Brain microvascular endothelial cell (primary cell): ENCODE data around the gene BCL3.

Experiments used
- DNase-seq: peaks from one replicate; pipeline ENCODE4 v3.0.0-alpha.2; 2020
- H3K27ac ChIP-seq: fragments of 250-450 bp; sonication (Bioruptor Pico); 2 replicates; pipeline ENCODE4 v1.5.1; 2020; ENCODE audit warnings: mild to moderate bottlenecking, moderate library complexity
- H3K27me3 ChIP-seq: fragments of 250-450 bp; sonication (Bioruptor Pico); replicated peaks from 2 replicates; pipeline ENCODE4 v1.5.1; 2020; ENCODE audit warnings: mild to moderate bottlenecking
- H3K36me3 ChIP-seq: fragments of 250-450 bp; sonication (Bioruptor Pico); replicated peaks from 2 replicates; pipeline ENCODE4 v1.5.1; 2020; ENCODE audit warnings: mild to moderate bottlenecking
- H3K4me3 ChIP-seq: 2 replicates; pipeline ENCODE4 v1.5.1; 2011; ENCODE audit warnings: low read depth, mild to moderate bottlenecking, control low read depth, low read length, moderate library complexity
- in situ Hi-C: cut with HindIII; loops from 2 replicates; pipeline ENCODE4 v1.10.0; 2017; ENCODE audit warnings: low sequenced_read_pairs, low pct_ligation_motif_present
- TF ChIP-seq, protein P1 (sequence below): IDR thresholded peaks from 2 replicates; pipeline ENCODE4 v1.5.1; 2011; ENCODE audit warnings: low read depth, mild to moderate bottlenecking, moderate library complexity, low read length, control low read depth, inconsistent platforms; ENCODE audit errors: missing control alignments

BCL3 gene

GRCh38 chr19:44710483-44710882 lies 38.0 kb upstream of the BCL3 start:
- in situ Hi-C loops = no loop called here
- TF ChIP-seq, protein P1, sequence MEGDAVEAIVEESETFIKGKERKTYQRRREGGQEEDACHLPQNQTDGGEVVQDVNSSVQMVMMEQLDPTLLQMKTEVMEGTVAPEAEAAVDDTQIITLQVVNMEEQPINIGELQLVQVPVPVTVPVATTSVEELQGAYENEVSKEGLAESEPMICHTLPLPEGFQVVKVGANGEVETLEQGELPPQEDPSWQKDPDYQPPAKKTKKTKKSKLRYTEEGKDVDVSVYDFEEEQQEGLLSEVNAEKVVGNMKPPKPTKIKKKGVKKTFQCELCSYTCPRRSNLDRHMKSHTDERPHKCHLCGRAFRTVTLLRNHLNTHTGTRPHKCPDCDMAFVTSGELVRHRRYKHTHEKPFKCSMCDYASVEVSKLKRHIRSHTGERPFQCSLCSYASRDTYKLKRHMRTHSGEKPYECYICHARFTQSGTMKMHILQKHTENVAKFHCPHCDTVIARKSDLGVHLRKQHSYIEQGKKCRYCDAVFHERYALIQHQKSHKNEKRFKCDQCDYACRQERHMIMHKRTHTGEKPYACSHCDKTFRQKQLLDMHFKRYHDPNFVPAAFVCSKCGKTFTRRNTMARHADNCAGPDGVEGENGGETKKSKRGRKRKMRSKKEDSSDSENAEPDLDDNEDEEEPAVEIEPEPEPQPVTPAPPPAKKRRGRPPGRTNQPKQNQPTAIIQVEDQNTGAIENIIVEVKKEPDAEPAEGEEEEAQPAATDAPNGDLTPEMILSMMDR = no peak
- H3K36me3 ChIP-seq = no peaks in the 10 kb centered on the region
- H3K4me3 ChIP-seq = no peak overlapping the region
- no peaks in the 10 kb centered on the region for H3K27me3 ChIP-seq
- DNase-seq = no peak
- H3K27ac ChIP-seq = no peak overlapping the region

DNA sequence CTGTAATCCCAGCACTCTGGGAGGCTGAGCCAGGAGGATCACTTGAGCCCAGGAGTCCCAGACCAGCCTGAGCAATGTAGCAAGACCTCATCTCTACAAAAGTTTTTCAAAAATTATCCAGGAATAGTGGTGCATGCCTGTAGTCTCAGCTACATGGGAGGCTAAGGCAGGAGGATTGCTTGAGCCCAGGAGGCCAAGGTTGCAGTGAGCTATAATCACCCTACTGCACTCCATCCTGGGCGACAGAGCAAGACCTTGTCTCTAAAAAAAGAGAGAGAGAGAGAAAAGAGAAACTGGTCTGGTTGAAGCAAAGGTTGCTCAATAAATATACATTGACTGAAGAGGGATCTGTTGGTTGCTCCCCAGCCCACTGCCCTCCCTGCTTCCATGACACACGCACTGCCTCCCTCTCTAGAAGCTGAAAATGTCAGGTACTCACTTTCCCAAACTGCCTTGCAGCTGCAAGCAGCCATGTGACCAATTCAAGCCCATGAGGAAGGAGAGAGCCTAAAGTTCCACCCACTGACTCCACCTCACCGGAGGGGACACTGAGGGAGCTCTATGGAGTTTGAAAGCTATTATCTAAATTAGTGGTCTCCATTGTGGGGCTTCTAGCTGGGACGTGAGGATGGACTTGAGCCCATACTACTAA lies 35.5 kb upstream of the BCL3 start:
- H3K4me3 ChIP-seq = no peak overlapping the region
- TF ChIP-seq, protein P1 = no peak
- H3K36me3 ChIP-seq = no peaks in the 10 kb centered on the region
- DNase-seq = no peak
- in situ Hi-C loops = no loop called here
- H3K27ac ChIP-seq = no peak overlapping the region
- H3K27me3 ChIP-seq = no peaks in the 10 kb centered on the region

DNA sequence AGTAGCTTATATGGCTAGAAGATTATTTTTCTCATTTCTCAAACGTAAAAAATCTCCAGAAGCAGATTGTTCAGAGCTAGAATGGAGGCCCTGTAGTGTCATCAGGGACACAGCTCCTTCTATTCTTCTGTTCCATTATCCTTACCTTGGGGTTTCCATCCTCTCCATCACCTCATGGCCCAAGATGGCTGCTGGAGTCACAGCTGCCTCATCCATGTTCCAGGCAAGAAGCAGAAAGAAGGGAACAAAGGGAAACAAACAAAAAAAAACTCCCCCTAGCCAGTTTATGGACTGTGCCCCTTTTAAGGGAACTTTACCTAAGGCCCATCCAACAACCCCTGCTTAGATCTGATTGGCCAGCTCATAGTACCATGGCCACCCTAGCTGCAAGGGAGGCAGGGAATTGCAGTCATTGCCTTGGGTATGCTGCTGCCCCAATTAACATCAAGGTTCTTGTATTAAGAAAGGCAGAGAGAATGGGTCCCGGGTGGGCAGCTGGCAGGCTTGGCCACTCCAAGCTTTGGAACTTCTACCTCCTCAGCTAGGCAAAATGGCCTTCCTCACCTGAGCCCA lies 33.8 kb upstream of the BCL3 start:
- Histone ChIP-seq H3K4me3 (no peak overlapping the region), H3K36me3 (no peaks in the 10 kb centered on the region), H3K27ac (no peak overlapping the region), H3K27me3 (no peaks in the 10 kb centered on the region)
- in situ Hi-C loops = no loop called here
- no peak for DNase-seq
- TF ChIP-seq, protein P1 = no peak

DNA sequence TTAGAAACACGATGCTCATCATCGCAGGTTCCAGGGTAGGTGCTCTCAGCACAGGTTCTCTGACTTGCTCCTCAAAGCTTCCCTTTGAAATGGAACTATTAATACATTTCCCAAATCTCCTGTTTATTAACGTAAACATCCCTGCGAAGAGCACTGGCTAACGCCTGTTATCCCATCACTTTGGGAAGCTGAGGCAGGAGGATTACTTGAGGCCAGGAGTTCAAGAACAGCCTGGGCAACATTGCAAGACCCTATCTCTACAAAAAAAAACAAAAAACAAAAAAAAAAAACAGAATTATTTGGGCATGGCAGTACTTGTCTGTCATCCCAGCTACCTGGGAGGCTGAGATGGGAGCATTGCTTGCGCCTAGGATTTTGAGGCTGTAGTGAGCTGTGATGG lies 30.9 kb upstream of the BCL3 start:
- in situ Hi-C loops = no loop called here
- TF ChIP-seq, protein P1 = no peak
- no peak overlapping the region for H3K27ac ChIP-seq
- no peaks in the 10 kb centered on the region for H3K27me3 ChIP-seq
- no peak overlapping the region for H3K4me3 ChIP-seq
- no peak for DNase-seq
- no peaks in the 10 kb centered on the region for H3K36me3 ChIP-seq

- Histone ChIP-seq H3K27me3 (no peaks in the 10 kb centered on the region), H3K27ac (no peak overlapping the region), H3K36me3 (no peaks in the 10 kb centered on the region), H3K4me3 (peak overlapping the region; percentile 5)
- no peak for DNase-seq
- in situ Hi-C loops = no loop called here
- TF ChIP-seq, protein P1 = no peak
Observed at GRCh38 chr19:44718441-44719261, 29.9 kb upstream of the BCL3 start.
